ENCODE results near the gene POLR2J3. TPM values are rescaled to one million over a fixed set of nuclear protein-coding genes. Genes with fewer than 3 reads are reported as not detected.
"Not testable (repeated sequence)": the region's sequence is repeated elsewhere in the genome, so short reads cannot be mapped to it uniquely, and the experiment has no call there.

POLR2J3 gene
- total RNA-seq, 1 donor from 2014 or later, result 22.0 TPM

GRCh38 chr7:102609734-102610133, 37.4 kb upstream of the POLR2J3 start:
- not testable (repeated sequence) for H3K4me3 Mint-ChIP-seq (ENCODE audit: unreplicated experiment); H3K27ac Mint-ChIP-seq (ENCODE audit: unreplicated experiment); H3K27me3 Mint-ChIP-seq (ENCODE audit: unreplicated experiment); DNase-seq (ENCODE audit: low spot score); H3K36me3 Mint-ChIP-seq (ENCODE audit: low read depth, unreplicated experiment); H3K4me1 Mint-ChIP-seq (ENCODE audit: unreplicated experiment); H3K9me3 Mint-ChIP-seq (ENCODE audit: unreplicated experiment)

DNA sequence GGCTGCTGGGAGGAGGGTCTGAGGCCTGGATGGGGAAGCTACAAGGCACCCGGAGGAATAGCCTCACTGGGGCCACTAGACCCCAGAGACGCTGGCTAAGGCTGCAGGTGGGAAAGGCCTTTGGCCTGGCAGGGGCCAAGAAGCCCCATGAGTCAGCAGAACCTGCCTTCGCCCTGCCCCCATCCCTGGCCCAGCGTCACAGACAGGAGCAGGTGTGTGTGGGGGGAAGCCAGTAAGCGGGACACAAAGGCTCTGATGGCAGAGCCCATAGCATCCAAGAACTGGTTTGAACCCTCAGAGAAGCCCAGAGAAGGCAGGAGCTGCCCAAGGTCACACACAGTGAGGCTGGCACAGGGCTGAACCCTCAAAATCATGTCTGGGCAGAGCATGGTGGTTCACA, 34.5 kb upstream of the POLR2J3 start:
- H3K27me3 Mint-ChIP-seq (ENCODE audit: unreplicated experiment); H3K4me1 Mint-ChIP-seq (ENCODE audit: unreplicated experiment); H3K4me3 Mint-ChIP-seq (ENCODE audit: unreplicated experiment); DNase-seq (ENCODE audit: low spot score); H3K27ac Mint-ChIP-seq (ENCODE audit: unreplicated experiment); H3K36me3 Mint-ChIP-seq (ENCODE audit: low read depth, unreplicated experiment); H3K9me3 Mint-ChIP-seq (ENCODE audit: unreplicated experiment): not testable (repeated sequence)

GRCh38 chr7:102604431-102605145, 32.2 kb upstream of the POLR2J3 start:
- not testable (repeated sequence) for H3K4me3 Mint-ChIP-seq (ENCODE audit: unreplicated experiment)

GRCh38 chr7:102602317-102602716, 29.9 kb upstream of the POLR2J3 start:
- not testable (repeated sequence) for H3K27me3 Mint-ChIP-seq (ENCODE audit: unreplicated experiment); H3K4me3 Mint-ChIP-seq (ENCODE audit: unreplicated experiment); H3K27ac Mint-ChIP-seq (ENCODE audit: unreplicated experiment); H3K9me3 Mint-ChIP-seq (ENCODE audit: unreplicated experiment); H3K4me1 Mint-ChIP-seq (ENCODE audit: unreplicated experiment); DNase-seq (ENCODE audit: low spot score); H3K36me3 Mint-ChIP-seq (ENCODE audit: low read depth, unreplicated experiment)

More at GRCh38 chr7:102604431-102605145, 32.2 kb upstream of the POLR2J3 start:
- not testable (repeated sequence) for H3K27me3 Mint-ChIP-seq (ENCODE audit: unreplicated experiment); H3K27ac Mint-ChIP-seq (ENCODE audit: unreplicated experiment); DNase-seq (ENCODE audit: low spot score); H3K9me3 Mint-ChIP-seq (ENCODE audit: unreplicated experiment); H3K36me3 Mint-ChIP-seq (ENCODE audit: low read depth, unreplicated experiment); H3K4me1 Mint-ChIP-seq (ENCODE audit: unreplicated experiment)

DNA sequence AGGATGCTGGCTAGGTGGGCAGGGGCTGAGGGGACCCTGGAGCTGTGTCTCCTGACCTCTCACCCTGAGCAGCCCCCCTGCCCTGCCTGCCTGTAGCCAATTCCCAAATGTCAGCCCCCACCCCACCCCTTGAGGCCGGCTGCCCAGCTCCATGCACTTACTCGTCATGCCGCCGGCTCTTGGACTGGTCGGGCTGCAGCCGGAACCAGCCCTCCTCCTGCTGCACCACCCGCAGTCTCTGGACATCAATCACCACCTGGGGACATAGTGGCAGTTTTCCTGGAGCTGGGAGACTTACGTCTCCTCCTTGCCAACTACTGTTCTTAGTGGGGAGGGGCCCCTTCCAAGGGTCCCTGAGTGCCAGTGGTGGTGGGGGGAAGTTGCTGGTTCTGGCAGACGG, 27.3 kb upstream of the POLR2J3 start:
- H3K9me3 Mint-ChIP-seq (ENCODE audit: unreplicated experiment); DNase-seq (ENCODE audit: low spot score); H3K4me3 Mint-ChIP-seq (ENCODE audit: unreplicated experiment); H3K27me3 Mint-ChIP-seq (ENCODE audit: unreplicated experiment); H3K4me1 Mint-ChIP-seq (ENCODE audit: unreplicated experiment); H3K36me3 Mint-ChIP-seq (ENCODE audit: low read depth, unreplicated experiment); H3K27ac Mint-ChIP-seq (ENCODE audit: unreplicated experiment): not testable (repeated sequence)

DNA sequence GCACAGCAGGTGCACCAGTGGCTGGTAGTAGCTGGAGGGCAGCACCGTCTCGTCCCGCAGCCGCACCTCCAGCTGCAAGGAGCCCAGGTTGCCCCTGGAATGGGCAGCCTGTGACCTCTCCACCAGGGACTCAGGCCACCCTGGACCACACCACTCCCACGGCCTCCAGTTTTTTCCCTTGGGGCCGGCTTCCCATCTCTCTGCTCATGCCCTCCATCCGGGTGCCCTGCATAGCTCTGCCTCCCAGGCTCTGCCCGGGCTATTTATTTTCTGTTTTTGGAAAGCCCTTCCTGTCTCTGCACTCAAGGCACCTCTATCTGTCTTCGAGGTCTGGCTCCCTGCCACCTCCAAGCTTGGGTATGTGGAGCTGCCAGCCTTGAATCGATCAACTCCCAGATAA, 23.7 kb upstream of the POLR2J3 start:
- H3K4me1 Mint-ChIP-seq (ENCODE audit: unreplicated experiment); H3K27ac Mint-ChIP-seq (ENCODE audit: unreplicated experiment); H3K4me3 Mint-ChIP-seq (ENCODE audit: unreplicated experiment); H3K36me3 Mint-ChIP-seq (ENCODE audit: low read depth, unreplicated experiment); DNase-seq (ENCODE audit: low spot score); H3K27me3 Mint-ChIP-seq (ENCODE audit: unreplicated experiment); H3K9me3 Mint-ChIP-seq (ENCODE audit: unreplicated experiment): not testable (repeated sequence)

DNA sequence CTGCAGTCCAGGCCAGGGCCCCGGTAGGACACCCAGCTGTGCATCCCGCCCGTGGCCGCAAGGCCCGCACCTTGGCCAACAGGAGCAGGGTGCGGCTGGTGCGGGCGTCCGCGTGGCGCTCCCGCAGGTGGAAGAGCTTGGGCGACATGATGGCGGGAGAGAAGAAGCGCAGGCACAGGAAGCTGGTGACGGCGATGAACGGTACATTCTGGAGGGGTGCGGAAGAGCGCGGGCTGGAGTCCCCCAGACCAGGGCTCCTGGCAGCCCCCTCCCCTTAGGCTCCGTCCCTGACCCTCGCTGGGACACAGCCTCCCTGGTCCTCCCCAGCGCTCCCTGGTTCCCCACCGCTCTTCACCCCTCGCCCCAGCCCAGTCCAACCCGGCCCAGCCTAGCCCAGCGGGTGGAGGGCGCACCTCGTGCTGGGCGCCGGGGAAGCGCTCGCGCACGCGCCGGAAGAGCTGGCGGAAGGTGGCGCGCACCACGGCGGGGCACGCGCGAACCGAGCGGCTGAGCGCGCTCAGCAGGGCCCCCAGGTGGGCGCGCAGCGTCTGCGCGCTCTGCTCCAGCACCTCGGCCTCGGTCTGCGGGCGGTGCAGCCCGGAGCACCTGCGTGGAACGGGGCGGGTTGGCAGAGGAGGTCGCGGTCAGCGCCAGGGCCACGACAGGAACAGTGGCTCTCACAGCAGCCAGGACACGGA, 21.4 kb upstream of the POLR2J3 start:
- H3K27me3 Mint-ChIP-seq (ENCODE audit: unreplicated experiment); H3K36me3 Mint-ChIP-seq (ENCODE audit: low read depth, unreplicated experiment); H3K4me3 Mint-ChIP-seq (ENCODE audit: unreplicated experiment); H3K27ac Mint-ChIP-seq (ENCODE audit: unreplicated experiment); H3K4me1 Mint-ChIP-seq (ENCODE audit: unreplicated experiment); H3K9me3 Mint-ChIP-seq (ENCODE audit: unreplicated experiment); DNase-seq (ENCODE audit: low spot score): not testable (repeated sequence)

DNA sequence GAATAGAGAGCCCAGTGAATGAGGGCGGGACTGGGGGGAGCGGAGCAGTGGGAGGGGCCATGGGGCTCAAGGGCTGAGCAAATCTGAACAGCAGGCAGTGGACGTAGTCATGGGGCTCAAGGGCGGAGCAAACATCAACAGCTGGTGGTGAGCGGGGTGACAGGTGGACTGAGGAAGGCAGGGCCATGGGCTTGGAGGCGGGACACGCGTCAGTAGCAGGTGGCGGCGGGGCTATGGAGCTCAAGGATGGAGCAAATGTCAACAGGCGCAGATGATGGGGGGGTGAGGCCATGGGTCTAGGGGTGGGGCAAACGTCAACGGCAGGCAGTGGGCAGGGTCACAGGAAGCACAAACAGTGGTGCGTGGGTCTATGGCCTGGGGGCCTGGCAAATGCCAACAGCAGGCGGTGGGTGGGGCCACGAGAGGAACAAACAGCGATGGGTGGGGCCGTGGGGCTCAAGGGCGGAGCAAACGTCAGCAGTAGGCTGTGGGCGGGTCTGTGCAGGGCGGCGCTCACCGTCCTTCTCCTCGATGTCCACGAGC, 20.2 kb upstream of the POLR2J3 start:
- H3K36me3 Mint-ChIP-seq (ENCODE audit: low read depth, unreplicated experiment); H3K4me3 Mint-ChIP-seq (ENCODE audit: unreplicated experiment); H3K9me3 Mint-ChIP-seq (ENCODE audit: unreplicated experiment); H3K4me1 Mint-ChIP-seq (ENCODE audit: unreplicated experiment); DNase-seq (ENCODE audit: low spot score); H3K27me3 Mint-ChIP-seq (ENCODE audit: unreplicated experiment); H3K27ac Mint-ChIP-seq (ENCODE audit: unreplicated experiment): not testable (repeated sequence)

DNA sequence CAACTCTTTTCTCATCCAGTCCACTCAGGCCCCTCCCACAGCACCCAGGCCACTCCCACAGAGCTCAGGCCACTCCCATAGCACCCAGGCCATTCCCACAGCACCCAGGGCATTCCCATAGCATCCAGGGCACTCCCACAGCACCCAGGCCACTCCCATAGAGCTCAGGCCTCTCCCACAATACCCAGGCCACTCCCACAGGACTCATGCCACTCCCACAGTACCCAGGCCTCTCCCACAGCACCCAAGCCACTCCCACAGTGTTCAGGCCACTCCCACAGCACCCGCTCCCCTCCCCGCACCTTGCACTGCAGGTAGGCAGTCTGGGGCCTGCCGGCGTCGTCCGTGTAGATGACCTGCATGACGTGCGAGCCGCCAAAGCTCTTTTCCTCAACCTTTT, 17.5 kb upstream of the POLR2J3 start:
- not testable (repeated sequence) for H3K27ac Mint-ChIP-seq (ENCODE audit: unreplicated experiment); H3K9me3 Mint-ChIP-seq (ENCODE audit: unreplicated experiment); DNase-seq (ENCODE audit: low spot score); H3K4me1 Mint-ChIP-seq (ENCODE audit: unreplicated experiment); H3K4me3 Mint-ChIP-seq (ENCODE audit: unreplicated experiment); H3K27me3 Mint-ChIP-seq (ENCODE audit: unreplicated experiment); H3K36me3 Mint-ChIP-seq (ENCODE audit: low read depth, unreplicated experiment)

DNA sequence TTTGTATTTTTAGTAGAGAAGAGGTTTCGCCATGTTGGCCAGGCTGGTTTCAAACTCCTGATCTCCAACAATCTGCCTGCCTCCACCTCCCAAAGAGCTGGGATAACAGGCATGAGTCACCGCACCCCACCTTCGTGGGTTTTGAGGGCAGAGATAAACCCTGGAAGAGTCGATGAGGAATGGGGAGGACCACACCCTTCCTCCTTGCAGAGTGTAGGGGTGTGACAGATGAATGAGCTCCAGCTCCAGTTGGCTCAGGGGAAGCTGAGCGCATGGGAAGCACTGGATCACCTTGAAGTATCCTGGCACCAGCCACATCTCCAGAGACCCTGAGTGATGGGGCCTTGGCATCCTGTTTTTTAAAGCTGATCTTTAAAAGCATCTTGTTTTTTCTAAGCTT, 11.1 kb upstream of the POLR2J3 start:
- not testable (repeated sequence) for DNase-seq (ENCODE audit: low spot score); H3K27ac Mint-ChIP-seq (ENCODE audit: unreplicated experiment); H3K4me3 Mint-ChIP-seq (ENCODE audit: unreplicated experiment); H3K36me3 Mint-ChIP-seq (ENCODE audit: low read depth, unreplicated experiment); H3K27me3 Mint-ChIP-seq (ENCODE audit: unreplicated experiment); H3K9me3 Mint-ChIP-seq (ENCODE audit: unreplicated experiment); H3K4me1 Mint-ChIP-seq (ENCODE audit: unreplicated experiment)

DNA sequence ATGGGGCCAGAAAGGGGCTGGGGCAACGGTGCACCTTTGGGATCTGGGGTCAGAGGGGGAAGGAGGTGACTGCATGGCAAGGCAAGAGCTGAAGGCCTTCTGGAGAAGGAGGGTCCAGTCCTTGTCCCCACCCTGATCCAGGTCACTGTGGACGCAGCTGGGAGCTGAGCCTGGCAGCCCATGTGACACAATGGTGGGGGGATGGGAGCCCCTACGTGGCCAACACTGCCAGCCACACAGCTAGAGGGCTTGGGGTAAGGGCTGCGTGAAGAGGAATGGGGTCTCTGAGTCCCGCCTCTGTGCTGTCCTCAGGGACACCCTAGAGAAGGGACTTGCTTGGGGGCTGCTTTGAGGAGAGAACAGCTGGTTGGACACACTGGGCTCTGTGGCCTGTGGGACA, 9.3 kb upstream of the POLR2J3 start:
- not testable (repeated sequence) for H3K4me1 Mint-ChIP-seq (ENCODE audit: unreplicated experiment); H3K27ac Mint-ChIP-seq (ENCODE audit: unreplicated experiment); H3K36me3 Mint-ChIP-seq (ENCODE audit: low read depth, unreplicated experiment); H3K27me3 Mint-ChIP-seq (ENCODE audit: unreplicated experiment); H3K4me3 Mint-ChIP-seq (ENCODE audit: unreplicated experiment); DNase-seq (ENCODE audit: low spot score); H3K9me3 Mint-ChIP-seq (ENCODE audit: unreplicated experiment)

- not testable (repeated sequence) for DNase-seq (ENCODE audit: low spot score); H3K27ac Mint-ChIP-seq (ENCODE audit: unreplicated experiment); H3K36me3 Mint-ChIP-seq (ENCODE audit: low read depth, unreplicated experiment); H3K9me3 Mint-ChIP-seq (ENCODE audit: unreplicated experiment); H3K27me3 Mint-ChIP-seq (ENCODE audit: unreplicated experiment); H3K4me3 Mint-ChIP-seq (ENCODE audit: unreplicated experiment); H3K4me1 Mint-ChIP-seq (ENCODE audit: unreplicated experiment)
Observed at GRCh38 chr7:102578486-102578885, 6.1 kb upstream of the POLR2J3 start.
